Choroid plexus epithelial cell (primary cell): Measurements from ENCODE around the gene PRRT1B.

Experiments
- DNase-seq: peaks from one replicate; pipeline ENCODE4 v3.0.0-alpha.2; 2010; ENCODE audit warnings: low read depth
- H3K4me3 ChIP-seq: 2 replicates; pipeline ENCODE4 v1.5.1; 2011; ENCODE audit warnings: low read depth, mild to moderate bottlenecking, control low read depth, low read length, moderate library complexity
- TF ChIP-seq, protein P1 (sequence below): conservative IDR thresholded peaks from 2 replicates; pipeline ENCODE4 v1.5.1; 2011; ENCODE audit warnings: low read depth, mild to moderate bottlenecking, control low read depth, inconsistent platforms, low read length, moderate library complexity

Gene PRRT1B

DNA sequence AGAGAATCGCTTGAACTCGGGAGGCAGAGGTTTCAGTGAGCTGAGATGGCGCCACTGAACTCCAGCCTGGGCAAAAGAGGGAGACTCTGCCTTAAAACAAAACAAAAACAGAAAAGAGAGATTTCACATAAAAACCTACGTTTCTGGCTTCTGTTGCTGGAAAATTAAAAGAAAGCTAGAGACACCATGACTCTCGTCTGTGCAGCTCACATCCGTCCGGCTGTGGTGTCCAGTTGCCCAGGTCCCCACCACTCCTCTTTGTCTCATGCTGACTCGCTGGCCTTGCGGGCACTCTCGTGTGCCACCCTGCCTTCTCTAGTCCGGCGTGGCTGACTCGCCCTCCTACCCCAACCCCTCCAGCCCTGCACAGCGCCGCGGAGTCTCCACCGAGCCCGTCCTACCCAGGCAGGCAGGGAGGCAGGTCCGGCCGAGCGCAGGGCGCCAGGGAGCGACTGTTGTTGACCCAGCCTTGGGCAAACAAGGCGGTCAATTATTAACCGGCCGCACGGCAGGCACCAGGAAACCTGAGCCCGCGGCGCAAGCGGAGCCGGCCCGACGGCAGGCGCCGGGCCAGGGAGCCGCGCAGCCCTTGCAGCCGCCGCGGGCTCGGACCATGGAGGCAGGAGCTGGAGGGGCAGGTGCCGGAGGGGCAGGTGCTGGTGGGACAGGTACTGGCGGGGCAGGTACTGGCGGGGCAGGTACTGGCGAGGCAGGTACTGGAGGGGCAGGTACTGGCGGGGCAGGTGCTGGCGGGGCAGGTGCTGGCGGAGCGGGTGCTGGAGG is at the start of gene PRRT1B:
Gene PRRT1B (plus strand): TSS at position 521 of the 783 bp plus-strand sequence. CDS start 93 bp downstream, at position 614.
- TF ChIP-seq, protein P1, sequence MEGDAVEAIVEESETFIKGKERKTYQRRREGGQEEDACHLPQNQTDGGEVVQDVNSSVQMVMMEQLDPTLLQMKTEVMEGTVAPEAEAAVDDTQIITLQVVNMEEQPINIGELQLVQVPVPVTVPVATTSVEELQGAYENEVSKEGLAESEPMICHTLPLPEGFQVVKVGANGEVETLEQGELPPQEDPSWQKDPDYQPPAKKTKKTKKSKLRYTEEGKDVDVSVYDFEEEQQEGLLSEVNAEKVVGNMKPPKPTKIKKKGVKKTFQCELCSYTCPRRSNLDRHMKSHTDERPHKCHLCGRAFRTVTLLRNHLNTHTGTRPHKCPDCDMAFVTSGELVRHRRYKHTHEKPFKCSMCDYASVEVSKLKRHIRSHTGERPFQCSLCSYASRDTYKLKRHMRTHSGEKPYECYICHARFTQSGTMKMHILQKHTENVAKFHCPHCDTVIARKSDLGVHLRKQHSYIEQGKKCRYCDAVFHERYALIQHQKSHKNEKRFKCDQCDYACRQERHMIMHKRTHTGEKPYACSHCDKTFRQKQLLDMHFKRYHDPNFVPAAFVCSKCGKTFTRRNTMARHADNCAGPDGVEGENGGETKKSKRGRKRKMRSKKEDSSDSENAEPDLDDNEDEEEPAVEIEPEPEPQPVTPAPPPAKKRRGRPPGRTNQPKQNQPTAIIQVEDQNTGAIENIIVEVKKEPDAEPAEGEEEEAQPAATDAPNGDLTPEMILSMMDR = no peak
- peak; percentile 12 for DNase-seq
- no peak within 1 kb of the TSS for H3K4me3 ChIP-seq

DNA sequence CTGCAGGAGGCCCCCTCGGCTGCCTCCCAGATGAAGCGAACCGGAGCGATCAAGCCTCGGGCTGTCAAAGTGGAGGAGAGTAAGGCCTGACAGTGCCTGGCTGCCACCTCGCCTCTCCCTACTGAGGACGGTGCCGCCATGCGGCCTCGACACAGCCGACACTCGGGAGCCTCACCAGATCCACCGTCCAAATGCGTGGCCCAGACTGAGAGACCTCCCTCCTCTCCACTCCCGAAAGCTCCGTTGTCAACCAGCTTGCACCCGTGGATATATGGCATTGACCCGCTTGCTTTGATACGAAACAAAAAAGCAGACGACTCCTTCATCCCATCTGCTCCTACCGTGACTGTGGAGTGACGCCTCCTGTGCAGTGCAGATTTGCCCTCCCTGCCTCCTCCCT is 49.5 kb upstream of the PRRT1B start:
- no peak overlapping the region for H3K4me3 ChIP-seq
- TF ChIP-seq, protein P1 = no peak
- DNase-seq = no peak

DNA sequence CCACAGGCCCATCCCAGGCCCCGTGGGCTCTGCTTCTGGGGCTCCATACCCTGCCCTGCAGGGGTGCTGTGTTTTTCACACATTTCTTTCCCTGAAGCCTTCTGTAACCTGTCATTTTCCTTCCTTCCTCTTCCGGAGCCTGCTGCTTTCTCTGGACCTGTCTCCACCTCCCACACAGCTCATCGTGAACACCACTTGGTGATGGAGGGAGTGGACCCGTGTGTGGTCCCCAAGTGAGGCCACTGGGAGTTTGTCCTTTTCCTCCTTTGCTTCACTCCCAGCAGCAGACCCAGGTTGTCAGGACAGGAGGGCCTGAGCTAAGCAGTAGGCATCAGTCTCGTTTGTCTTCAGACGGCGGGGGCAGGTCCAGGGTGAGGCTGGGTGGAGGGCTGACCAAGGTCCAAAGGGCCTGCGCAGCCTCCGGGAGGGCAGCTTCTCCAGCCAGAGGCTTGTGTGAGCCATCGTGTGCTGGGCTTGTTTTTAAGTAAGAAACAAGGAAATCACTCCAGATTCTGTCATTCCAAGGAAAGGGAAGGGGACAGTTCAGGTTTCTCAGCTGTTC is 48.4 kb upstream of the PRRT1B start:
- no peak overlapping the region for H3K4me3 ChIP-seq
- TF ChIP-seq, protein P1 = no peak
- DNase-seq = no peak

DNA sequence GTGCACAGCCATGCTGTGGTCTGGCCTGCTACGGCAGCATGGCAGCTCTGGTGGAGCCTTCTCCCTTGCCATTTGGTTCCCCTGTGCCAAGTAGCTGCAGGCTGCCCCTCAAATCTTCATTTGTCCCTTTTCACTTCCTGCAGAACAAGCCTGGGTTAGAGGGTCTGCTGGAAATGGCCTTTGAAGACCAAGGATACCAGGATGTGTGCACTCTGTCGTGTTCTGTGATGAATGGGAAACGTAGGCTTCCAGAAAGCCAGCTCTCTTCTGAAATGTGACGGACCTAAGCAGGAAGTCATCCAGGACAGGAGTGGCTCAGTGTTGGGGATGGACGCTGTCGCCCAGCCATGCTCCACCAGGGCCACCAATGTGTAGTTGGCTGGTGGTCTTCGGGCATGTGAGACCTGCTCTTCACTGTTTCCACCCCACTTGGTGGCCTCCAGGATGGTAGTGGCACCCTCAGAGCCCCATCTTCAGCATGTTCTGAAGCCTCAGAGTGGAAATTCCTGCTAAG is 46.0 kb upstream of the PRRT1B start:
- no peak for DNase-seq
- TF ChIP-seq, protein P1 = no peak
- H3K4me3 ChIP-seq = no peak overlapping the region

DNA sequence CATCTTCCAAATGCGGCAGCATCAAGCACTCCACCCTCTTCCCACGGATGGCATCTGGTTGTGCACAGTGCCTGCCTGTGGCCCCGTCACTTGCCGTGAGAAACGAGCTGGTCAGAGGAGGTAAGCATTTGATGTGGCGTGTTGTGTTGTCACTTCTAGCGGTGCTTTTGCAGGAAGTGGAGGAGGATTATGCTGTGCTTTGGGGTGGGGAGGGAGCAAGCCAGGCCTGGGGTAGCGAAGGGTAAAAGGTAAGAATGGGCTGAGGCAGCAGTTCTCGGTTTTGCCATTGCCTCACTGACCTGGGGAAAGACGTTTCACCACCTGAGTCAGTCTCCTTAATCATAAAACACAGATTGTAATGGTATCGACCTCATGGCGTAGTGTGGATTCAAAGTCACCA is 44.9 kb upstream of the PRRT1B start:
- TF ChIP-seq, protein P1 = no peak
- no peak for DNase-seq
- H3K4me3 ChIP-seq = no peak overlapping the region

DNA sequence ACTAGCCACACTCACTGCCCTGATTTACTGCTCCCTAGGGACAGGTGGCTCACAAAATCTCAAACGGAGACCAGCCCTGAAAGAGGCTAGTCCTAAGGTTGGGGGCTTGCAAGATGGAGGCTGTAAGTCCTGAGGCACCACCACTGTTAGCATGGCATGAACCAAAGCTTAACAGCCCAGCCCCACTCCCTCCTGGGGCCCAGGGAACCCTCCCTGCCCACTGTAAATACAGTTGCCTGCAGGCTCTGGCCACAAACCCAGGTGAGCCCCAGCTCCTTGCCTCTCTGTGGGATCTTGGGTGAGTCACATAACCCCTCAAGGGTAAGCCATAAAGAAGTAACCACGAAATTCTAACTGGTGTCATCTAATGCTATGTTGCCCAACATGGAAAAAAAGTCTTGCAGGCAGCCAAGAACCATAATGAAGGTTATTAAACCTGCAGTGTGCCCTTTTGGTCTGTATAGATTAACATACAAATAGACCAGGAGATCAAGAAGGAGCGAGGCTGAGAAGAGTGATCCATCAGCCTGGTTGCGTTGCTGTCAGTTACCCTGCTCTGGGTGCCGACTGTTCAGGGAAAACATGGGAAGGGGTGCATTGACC is 44.3 kb upstream of the PRRT1B start:
- TF ChIP-seq, protein P1 = no peak
- DNase-seq = peak; percentile 67
- no peak overlapping the region for H3K4me3 ChIP-seq
